ENCODE data around the gene FBXL19.

FBXL19 gene

GRCh38 chr16:30967795-30968194 lies 44.4 kb downstream of the FBXL19 start:
- DNase-seq, result no peak

DNA sequence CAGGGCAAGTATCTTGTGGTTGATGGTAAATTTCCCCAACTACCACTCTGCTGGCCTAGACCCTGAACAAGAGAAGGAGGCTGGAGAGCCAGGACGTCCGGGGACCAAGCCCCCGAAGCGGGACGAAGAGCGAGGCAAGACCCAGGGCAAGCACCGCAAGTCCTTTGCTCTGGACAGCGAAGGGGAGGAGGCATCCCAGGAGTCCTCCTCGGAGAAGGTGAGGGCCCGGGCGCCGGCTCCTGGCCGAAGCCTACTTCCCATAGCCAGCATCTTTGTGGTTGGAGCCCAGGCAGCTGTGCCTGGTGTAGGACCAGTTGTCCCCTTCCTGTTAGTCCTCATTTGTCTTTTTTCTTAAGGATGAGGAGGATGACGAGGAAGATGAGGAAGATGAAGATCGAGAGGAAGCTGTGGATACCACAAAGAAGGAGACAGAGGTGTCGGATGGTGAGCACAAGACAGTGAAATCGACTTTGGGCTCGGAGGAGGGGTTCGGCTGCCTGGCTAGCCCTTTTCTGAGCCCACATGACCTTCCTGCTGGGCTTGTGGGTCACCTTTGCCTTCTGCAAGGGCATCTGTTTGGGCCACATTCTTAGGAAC lies 46.0 kb downstream of the FBXL19 start:
- no peak for DNase-seq

DNA sequence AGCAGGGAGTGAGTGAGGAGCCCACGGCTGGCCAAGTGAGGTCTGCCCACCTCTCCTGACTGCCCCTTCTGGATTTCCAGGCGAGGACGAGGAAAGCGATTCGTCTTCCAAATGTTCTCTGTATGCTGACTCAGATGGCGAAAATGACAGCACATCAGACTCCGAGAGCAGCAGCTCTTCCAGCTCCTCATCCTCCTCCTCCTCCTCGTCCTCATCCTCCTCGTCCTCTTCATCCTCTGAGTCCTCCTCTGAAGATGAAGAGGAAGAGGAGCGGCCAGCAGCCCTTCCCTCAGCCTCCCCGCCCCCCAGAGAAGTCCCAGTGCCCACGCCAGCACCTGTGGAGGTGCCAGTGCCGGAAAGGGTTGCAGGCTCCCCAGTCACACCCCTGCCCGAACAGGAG lies 47.9 kb downstream of the FBXL19 start:
- DNase-seq, result no peak

DNA sequence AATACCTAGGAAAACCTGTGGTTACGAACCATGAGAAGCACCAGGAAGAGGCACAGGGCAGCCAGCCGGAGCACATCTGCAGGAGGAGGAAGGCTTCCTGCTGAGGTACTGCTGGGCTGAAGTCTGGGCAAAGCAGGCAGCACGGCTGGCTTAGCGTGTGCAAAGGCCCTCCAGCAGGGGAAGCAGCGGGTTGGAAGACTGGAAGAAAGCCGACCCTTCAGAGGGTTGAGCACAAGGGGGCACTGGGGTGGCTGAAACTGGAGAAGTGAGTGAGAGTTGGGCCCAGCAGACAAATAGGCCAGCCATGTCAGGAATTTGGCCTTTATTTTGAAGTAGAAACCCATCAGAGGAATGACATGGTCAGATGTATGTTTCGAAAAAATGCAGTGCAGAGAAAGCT lies 49.5 kb downstream of the FBXL19 start:
- DNase-seq, result no peak

DNA sequence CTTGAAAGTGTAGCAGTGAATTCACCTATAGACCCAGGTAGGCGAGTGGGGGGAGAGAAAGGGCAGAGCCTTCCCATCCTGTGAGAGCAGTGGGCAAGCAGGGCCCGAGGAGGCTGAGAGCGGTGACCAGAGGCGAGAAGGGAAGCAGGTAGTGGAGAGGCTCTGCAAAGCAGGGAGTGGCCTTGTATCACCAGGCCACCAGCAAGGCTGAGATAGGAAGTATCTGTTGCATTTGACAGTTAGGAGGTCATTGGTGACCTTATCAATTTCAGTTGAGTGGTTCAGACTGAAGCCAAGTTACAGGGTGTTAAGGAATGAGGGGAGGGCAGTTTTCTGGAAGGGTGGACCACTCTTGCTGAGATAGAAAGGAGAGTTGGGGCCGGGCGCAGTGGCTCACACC lies 51.0 kb downstream of the FBXL19 start:
- DNase-seq, result no peak

DNA sequence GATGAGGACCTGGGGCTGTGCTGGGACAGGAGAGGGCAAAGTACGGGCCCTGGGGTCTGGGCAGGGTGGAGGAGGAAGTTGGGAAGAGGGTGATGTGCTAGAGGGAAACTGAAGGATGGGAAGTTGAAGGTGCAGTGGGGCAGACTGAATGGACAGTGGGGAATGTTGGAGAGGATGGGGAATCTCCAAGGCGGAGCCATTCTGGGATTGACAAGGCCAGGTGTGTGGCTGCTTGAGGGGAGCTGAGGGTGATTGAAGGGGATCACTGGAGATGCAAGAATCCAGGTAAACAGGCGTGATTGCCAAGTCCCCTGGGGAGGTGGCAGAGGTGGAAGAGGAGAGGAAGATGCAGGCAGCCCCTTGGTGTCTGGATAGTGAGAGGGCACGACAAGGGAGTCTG lies 53.1 kb downstream of the FBXL19 start:
- DNase-seq, result no peak

- no peak for DNase-seq
These were observed 54.1 kb downstream of the FBXL19 start for GRCh38 chr16:30977502-30977901.

DNA sequence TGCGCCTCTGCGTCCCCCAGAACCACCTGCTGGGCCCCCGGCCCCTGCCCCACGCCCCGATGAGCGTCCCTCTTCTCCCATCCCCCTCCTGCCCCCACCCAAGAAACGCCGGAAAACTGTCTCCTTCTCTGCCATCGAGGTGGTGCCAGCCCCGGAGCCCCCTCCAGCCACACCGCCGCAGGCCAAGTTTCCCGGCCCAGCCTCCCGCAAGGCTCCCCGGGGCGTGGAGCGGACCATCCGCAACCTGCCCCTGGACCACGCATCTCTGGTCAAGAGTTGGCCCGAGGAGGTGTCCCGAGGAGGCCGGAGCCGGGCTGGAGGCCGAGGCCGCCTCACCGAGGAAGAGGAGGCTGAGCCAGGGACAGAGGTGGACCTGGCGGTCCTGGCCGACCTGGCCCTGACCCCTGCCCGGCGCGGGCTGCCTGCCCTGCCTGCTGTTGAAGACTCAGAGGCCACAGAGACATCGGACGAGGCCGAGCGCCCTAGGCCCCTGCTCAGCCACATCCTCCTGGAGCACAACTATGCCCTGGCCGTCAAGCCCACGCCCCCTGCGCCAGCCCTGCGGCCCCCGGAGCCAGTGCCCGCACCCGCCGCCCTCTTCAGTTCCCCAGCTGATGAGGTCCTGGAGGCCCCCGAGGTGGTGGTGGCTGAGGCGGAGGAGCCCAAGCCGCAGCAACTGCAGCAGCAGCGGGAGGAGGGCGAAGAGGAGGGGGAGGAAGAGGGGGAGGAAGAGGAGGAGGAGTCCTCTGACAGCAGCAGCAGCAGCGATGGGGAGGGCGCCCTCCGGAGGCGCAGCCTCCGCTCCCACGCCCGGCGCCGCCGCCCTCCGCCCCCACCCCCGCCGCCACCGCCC lies 56.0 kb downstream of the FBXL19 start:
- DNase-seq, result no peak

DNA sequence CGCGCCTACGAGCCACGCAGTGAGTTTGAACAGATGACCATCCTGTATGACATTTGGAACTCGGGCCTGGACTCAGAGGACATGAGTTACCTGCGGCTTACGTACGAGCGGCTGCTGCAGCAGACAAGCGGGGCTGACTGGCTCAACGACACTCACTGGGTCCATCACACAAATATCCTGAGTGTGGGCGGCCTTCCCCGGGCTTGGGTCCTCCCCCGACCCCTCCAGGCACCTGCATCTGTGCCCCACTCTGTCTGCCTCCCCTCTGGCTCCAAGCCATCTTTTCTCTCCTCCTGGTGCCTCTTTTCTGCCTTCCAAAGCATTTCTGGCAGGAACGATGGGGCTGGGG lies 56.6 kb downstream of the FBXL19 start:
- DNase-seq, result no peak

DNA sequence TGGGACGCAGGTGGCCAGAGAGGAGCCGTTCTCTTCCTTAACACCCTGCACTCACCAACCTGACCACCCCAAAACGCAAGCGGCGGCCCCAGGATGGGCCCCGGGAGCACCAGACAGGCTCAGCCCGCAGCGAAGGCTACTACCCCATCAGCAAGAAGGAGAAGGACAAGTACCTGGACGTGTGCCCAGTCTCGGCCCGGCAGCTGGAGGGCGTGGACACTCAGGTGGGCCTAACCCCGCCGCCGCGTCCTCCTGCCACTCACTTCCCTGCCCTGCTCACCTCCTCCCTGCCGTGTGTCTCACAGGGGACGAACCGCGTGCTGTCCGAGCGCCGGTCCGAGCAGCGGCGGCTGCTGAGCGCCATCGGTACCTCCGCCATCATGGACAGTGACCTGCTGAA lies 57.1 kb downstream of the FBXL19 start:
- no peak for DNase-seq

GRCh38 chr16:30980959-30981358 lies 57.6 kb downstream of the FBXL19 start:
- DNase-seq, result no peak

DNA sequence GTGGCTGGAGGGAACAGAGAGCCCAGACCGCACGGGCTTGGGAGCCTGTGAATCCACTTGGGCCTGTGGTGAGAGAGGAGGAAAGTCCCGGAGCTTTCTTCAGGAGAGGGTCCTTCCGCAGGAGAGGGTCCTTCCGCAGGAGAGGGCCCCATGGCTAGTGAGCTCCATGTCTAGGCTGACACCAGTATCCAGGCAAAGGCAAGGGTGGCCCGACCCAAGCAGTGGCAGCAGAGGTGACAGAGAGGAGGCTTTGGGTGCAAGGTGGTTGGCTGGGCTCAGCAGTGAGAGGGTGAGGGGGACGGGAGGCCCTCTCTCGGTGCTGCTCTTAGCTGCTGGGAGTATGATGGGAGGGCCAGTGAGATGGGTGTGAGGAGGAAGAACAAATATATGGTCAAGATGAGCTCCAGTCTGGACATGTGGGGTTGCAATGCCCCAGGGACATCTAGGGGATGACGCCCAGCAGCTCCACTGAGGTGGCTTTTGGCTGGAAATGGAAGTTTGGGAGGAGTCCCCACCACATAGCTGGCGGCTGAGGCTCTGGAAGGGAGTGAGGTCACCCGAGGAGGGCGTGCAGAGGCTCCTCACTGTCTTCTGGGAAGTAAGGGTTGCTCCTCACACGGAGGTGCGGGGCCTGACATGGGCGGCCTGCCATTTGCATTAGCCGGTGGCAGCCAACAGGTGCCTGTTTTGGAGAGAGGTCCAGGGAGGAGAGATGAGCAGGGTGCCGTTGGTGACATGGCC lies 59.3 kb downstream of the FBXL19 start:
- no peak for DNase-seq

- no peak for DNase-seq
These were observed 60.0 kb downstream of the FBXL19 start for GRCh38 chr16:30983289-30983889.

- no peak for DNase-seq
These were observed 60.7 kb downstream of the FBXL19 start for GRCh38 chr16:30983898-30984610.

DNA sequence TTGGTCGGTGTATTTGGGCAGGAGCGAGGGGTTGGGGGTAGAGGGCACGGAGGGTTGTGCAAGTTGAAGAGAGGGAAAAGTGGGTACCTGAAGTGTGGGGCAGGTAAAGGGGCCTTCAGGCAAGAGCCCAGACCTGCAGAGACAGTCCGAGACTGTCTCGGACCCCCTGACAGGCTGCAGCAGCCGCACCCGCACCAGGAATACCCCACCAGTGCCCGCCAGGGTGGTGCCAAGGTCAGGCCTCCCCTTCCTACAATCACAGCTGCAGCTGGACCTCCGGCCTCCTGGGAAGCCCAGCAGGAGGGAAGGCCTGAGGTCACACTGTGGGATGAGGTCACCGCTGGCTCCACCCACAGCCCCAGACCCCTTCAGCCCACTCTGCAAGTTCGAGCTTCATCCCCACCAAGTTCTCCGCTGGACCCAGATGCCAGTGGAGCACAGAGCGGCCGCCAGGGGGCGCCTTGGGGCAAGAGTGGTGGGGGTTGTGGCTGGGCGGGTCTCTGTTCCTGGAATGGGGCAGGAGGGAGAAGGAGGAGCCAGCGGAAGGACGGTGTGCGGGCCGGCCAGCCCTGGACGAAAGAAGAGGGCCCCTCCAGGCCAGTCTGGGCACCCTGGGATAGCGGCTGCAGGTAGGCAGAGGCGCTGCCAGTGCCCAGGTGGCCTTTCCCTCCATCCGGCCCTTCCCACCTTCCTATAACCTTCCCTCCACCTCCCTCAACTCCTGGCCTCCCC lies 61.5 kb downstream of the FBXL19 start, which contains the start of gene HSD3B7:
HSD3B7 (plus strand) TSS at position 539 of the 732 bp plus-strand sequence. CDS start 452 bp downstream, outside the sequence.
- peak in 13 of 14 donors; percentile 7 to 81 (median 53) for DNase-seq

GRCh38 chr16:30985401-30986128 lies 62.2 kb downstream of the FBXL19 start:
- peak in 1 of 14 donors; percentile 47 for DNase-seq

GRCh38 chr16:30986129-30986991 lies 63.0 kb downstream of the FBXL19 start:
- DNase-seq, result no peak

GRCh38 chr16:30987581-30988190 lies 64.3 kb downstream of the FBXL19 start:
- no peak for DNase-seq

GRCh38 chr16:30989469-30990047 lies 66.2 kb downstream of the FBXL19 start:
- no peak for DNase-seq

Data from C1 segment of cervical spinal cord (tissue), 14 donors.